ENCODE measurements around the gene EPB41. TPM values are rescaled to one million over a fixed set of nuclear protein-coding genes. Genes with fewer than 3 reads are reported as not detected.

Gene EPB41
- 82.6 TPM for total RNA-seq (ENCODE audit: unreplicated experiment)
- long read RNA-seq, partial matches to known transcripts = 6 of 11 reads
- long read RNA-seq, other reads (novel, unspliced or antisense) = 5 of 11 reads

GRCh38 chr1:28914228-28915030, at the start of gene EPB41:
Gene EPB41 (plus strand): TSS chr1:28914569. CDS start chr1:28987438, 72,869 bp downstream.
- peak within 1 kb of the TSS; percentile 72 for H3K27ac Mint-ChIP-seq (ENCODE audit: unreplicated experiment)
- H3K9me3 Mint-ChIP-seq (ENCODE audit: unreplicated experiment) = no peaks in the 10 kb centered on the region
- peak; percentile 92 for DNase-seq (ENCODE audit: low spot score)
- peaks cover 12% of the 10 kb centered on the region for H3K4me1 Mint-ChIP-seq (ENCODE audit: unreplicated experiment)
- no peaks in the 10 kb centered on the region for H3K27me3 Mint-ChIP-seq (ENCODE audit: unreplicated experiment)
- H3K36me3 Mint-ChIP-seq (ENCODE audit: low read depth, unreplicated experiment) = peaks cover 7% of the 10 kb centered on the region
- peak within 1 kb of the TSS; percentile 97 for H3K4me3 Mint-ChIP-seq (ENCODE audit: unreplicated experiment)
- TF ChIP-seq, protein P1, sequence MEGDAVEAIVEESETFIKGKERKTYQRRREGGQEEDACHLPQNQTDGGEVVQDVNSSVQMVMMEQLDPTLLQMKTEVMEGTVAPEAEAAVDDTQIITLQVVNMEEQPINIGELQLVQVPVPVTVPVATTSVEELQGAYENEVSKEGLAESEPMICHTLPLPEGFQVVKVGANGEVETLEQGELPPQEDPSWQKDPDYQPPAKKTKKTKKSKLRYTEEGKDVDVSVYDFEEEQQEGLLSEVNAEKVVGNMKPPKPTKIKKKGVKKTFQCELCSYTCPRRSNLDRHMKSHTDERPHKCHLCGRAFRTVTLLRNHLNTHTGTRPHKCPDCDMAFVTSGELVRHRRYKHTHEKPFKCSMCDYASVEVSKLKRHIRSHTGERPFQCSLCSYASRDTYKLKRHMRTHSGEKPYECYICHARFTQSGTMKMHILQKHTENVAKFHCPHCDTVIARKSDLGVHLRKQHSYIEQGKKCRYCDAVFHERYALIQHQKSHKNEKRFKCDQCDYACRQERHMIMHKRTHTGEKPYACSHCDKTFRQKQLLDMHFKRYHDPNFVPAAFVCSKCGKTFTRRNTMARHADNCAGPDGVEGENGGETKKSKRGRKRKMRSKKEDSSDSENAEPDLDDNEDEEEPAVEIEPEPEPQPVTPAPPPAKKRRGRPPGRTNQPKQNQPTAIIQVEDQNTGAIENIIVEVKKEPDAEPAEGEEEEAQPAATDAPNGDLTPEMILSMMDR (IDR thresholded peaks at IDR 0.05; ENCODE audit: unreplicated experiment) = no peak

GRCh38 chr1:28864695-28865094, 49.7 kb upstream of the EPB41 start:
- no peak overlapping the region for H3K27ac Mint-ChIP-seq (ENCODE audit: unreplicated experiment)
- TF ChIP-seq, protein P1 (IDR thresholded peaks at IDR 0.05; ENCODE audit: unreplicated experiment) = no peak
- no peak for DNase-seq (ENCODE audit: low spot score)
- H3K9me3 Mint-ChIP-seq (ENCODE audit: unreplicated experiment) = no peaks in the 10 kb centered on the region
- peaks cover 7% of the 10 kb centered on the region for H3K4me1 Mint-ChIP-seq (ENCODE audit: unreplicated experiment)
- H3K27me3 Mint-ChIP-seq (ENCODE audit: unreplicated experiment) = peaks cover 4% of the 10 kb centered on the region
- H3K4me3 Mint-ChIP-seq (ENCODE audit: unreplicated experiment) = no peak overlapping the region
- H3K36me3 Mint-ChIP-seq (ENCODE audit: low read depth, unreplicated experiment) = peaks cover under 1% of the 10 kb centered on the region

GRCh38 chr1:28865997-28866650, 48.2 kb upstream of the EPB41 start:
- H3K4me3 Mint-ChIP-seq (ENCODE audit: unreplicated experiment) = no peak overlapping the region
- no peaks in the 10 kb centered on the region for H3K36me3 Mint-ChIP-seq (ENCODE audit: low read depth, unreplicated experiment)
- H3K27ac Mint-ChIP-seq (ENCODE audit: unreplicated experiment) = no peak overlapping the region
- H3K27me3 Mint-ChIP-seq (ENCODE audit: unreplicated experiment) = peaks cover 2% of the 10 kb centered on the region
- H3K4me1 Mint-ChIP-seq (ENCODE audit: unreplicated experiment) = peaks cover 6% of the 10 kb centered on the region
- no peak for DNase-seq (ENCODE audit: low spot score)
- TF ChIP-seq, protein P1 (IDR thresholded peaks at IDR 0.05; ENCODE audit: unreplicated experiment) = no peak
- H3K9me3 Mint-ChIP-seq (ENCODE audit: unreplicated experiment) = no peaks in the 10 kb centered on the region

GRCh38 chr1:28867850-28868249, 46.5 kb upstream of the EPB41 start:
- Mint-ChIP-seq H3K36me3 (ENCODE audit: low read depth, unreplicated experiment) (no peaks in the 10 kb centered on the region), H3K27me3 (ENCODE audit: unreplicated experiment) (peaks cover 2% of the 10 kb centered on the region), H3K4me1 (ENCODE audit: unreplicated experiment) (peaks cover 5% of the 10 kb centered on the region), H3K27ac (ENCODE audit: unreplicated experiment) (no peak overlapping the region), H3K9me3 (ENCODE audit: unreplicated experiment) (no peaks in the 10 kb centered on the region), H3K4me3 (ENCODE audit: unreplicated experiment) (no peak overlapping the region)
- TF ChIP-seq, protein P1 (IDR thresholded peaks at IDR 0.05; ENCODE audit: unreplicated experiment) = no peak
- DNase-seq (ENCODE audit: low spot score) = no peak

GRCh38 chr1:28869952-28870351, 44.4 kb upstream of the EPB41 start:
- TF ChIP-seq, protein P1 (IDR thresholded peaks at IDR 0.05; ENCODE audit: unreplicated experiment) = no peak
- Mint-ChIP-seq H3K36me3 (ENCODE audit: low read depth, unreplicated experiment) (no peaks in the 10 kb centered on the region), H3K4me1 (ENCODE audit: unreplicated experiment) (peaks cover 5% of the 10 kb centered on the region)

More at GRCh38 chr1:28869952-28870351, 44.4 kb upstream of the EPB41 start:
- no peaks in the 10 kb centered on the region for H3K9me3 Mint-ChIP-seq (ENCODE audit: unreplicated experiment)
- peaks cover 1% of the 10 kb centered on the region for H3K27me3 Mint-ChIP-seq (ENCODE audit: unreplicated experiment)
- no peak for DNase-seq (ENCODE audit: low spot score)
- H3K27ac Mint-ChIP-seq (ENCODE audit: unreplicated experiment) = no peak overlapping the region
- no peak overlapping the region for H3K4me3 Mint-ChIP-seq (ENCODE audit: unreplicated experiment)

All from endothelial cell (in vitro differentiated cells).